GM19239 (cell line): Measurements from ENCODE around the gene RAB40B.

Experiments
- DNase-seq: peaks from one replicate; pipeline ENCODE4 v3.0.0; 2011; ENCODE audit warnings: low spot score; ENCODE audit not compliant: insufficient read length
- FAIRE-seq: peaks from 2 replicates; lab custom pipeline; 2011; peaks lifted over from hg19 to GRCh38; lab: Jason Lieb, UNC

The RAB40B gene

DNA sequence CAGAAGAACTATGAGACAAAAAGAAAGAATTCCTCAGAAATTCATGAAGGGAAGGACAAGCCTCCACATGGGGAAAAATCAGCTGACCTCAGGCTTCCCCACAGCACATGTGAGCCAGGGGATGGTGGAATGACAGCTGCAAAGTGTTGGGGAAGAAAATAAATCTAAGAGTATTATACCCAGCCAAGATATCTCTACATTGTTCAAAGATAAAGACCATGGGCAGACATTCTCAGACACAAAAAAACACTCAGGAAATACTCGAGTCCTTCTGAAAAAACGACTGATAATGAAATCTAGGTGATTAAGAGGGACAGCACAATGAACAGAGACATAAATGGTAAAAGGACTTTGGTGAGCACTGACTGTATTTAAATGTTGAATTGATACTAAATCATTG lies 3.9 kb downstream of the RAB40B start:
- FAIRE-seq (no peak), DNase-seq (no peak)

- FAIRE-seq: no peak
- DNase-seq: no peak
These were observed 5.2 kb downstream of the RAB40B start for GRCh38 chr17:82693168-82693867.

GRCh38 chr17:82692268-82692667 lies 6.2 kb downstream of the RAB40B start:
- no peak for FAIRE-seq
- DNase-seq: no peak

DNA sequence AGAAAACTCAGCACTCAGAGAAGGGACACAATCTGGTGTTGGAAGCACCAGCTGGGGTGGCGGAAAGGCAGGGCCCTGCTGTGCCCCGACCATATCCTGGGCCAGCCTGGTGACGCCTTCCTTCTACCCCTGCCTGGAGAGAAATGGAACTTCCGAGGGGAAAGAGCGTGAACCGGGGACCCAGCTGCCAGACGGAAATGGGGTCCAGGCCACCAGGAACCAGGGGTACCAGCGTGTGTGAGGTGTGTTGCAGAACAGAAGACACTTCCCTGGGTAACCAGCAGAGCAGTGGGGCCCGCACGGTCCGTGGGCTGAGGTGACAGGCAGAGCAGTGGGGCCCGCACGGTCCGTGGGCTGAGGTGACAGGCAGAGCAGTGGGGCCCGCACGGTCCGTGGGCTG lies 6.8 kb downstream of the RAB40B start:
- DNase-seq: no peak
- FAIRE-seq: no peak

- DNase-seq (no peak), FAIRE-seq (no peak)
These were observed 7.6 kb downstream of the RAB40B start for GRCh38 chr17:82690786-82691489.

GRCh38 chr17:82689077-82689476 lies 9.4 kb downstream of the RAB40B start:
- no peak for FAIRE-seq
- DNase-seq: no peak

GRCh38 chr17:82687871-82688270 lies 10.6 kb downstream of the RAB40B start:
- DNase-seq (no peak), FAIRE-seq (no peak)

- FAIRE-seq (no peak), DNase-seq (no peak)
These were observed 11.1 kb downstream of the RAB40B start for GRCh38 chr17:82687375-82687861.

- no peak for DNase-seq
- no peak for FAIRE-seq
These were observed 11.9 kb downstream of the RAB40B start for GRCh38 chr17:82686366-82687324.

DNA sequence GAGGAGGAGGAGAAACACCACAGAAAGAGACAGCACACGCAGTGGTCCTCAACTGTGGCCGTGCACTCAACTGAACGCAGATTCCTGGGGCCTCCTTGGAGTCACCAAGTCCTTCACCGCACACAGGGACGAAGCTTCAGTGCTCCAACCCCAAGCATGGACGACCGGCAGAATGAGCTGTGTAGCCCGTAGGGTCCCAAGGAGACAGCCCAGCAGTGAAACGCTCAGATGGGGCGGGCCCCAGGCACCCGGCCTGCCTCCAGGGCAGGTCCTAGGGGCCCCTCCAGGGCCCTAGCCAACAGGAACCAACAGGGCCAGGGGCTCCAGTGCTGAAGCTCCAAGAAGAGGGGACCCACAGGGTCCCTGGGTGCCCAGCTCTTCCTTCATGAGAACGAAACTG lies 13.2 kb downstream of the RAB40B start:
- DNase-seq: no peak
- FAIRE-seq: no peak

- DNase-seq (peak; percentile 46), FAIRE-seq (no peak)
These were observed 14.2 kb downstream of the RAB40B start for GRCh38 chr17:82684228-82684841.

- no peak for FAIRE-seq
- no peak for DNase-seq
These were observed 15.0 kb downstream of the RAB40B start for GRCh38 chr17:82683534-82683933.

DNA sequence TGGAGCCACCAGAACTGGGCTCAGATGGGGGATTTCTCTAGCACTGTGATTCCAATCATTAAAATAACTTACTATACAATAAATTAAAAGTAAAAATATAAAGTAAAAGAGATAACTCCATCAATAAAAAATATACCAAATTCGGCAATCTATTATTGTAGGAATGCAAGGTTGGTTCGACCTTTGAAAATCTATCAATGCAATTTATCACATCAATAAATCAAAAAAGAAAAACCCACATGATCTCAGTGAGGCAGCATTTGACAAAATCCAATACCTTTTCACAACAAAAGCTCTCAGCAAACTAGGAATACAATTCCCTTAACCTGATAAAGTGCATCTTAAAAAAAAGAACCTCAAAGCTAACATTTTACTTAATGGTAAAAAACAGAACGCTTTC lies 17.0 kb downstream of the RAB40B start:
- no peak for FAIRE-seq

DNA sequence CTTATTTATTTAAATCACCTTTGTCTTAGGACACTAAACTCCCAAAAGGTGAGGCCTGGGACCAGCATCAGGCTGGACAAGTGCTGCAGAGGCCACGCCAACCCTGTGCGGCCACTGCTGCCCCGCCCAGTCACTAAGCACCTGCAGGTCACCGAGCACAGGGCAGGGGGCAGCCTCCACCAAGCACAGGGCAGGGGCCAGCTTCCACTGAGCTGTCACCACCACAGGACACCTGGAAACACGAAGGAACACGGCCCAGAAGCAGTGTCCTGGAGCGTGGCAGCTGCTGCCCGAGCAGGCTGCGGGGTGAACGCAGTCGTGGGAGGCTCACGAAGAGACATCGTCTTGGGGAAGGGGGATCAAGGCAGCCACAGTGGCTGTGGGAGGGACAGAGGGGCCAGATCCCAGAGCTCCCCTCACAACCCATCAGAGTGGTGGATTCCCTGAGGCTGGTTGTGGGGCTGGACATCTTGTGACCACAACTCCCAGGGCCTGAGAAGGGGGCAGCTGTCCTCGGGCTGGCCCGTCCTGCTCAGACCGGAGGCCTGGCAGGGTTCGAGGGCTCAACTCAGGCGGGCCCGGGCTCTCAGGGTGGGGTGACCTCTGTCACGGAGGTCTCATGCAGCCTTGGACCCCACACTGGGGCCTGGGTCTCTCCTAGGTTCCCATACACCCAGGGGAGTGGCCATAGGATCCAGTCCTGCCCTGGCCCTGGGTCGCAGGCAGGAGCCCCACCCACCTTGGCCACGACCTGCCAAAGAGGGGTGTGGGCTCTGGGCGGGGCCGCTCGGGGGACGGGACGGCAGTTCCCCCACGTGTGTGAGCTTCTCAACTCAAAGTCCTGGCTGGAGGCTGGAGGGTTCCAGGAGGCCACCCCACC lies 18.7 kb downstream of the RAB40B start:
- no peak for FAIRE-seq
- DNase-seq: no peak

More for the DNA sequence above, 17.0 kb downstream of the RAB40B start:
- no peak for DNase-seq

- FAIRE-seq: no peak
These were observed 20.1 kb downstream of the RAB40B start for GRCh38 chr17:82678265-82678891.

GRCh38 chr17:82677353-82677925 lies 21.1 kb downstream of the RAB40B start:
- FAIRE-seq (no peak), DNase-seq (no peak)

More at GRCh38 chr17:82678265-82678891, 20.1 kb downstream of the RAB40B start:
- no peak for DNase-seq

GRCh38 chr17:82675476-82676245 lies 22.8 kb downstream of the RAB40B start:
- DNase-seq: no peak
- no peak for FAIRE-seq
